ENCODE measurements around the gene FAM222B. TPM values are rescaled to one million over a fixed set of nuclear protein-coding genes. Genes with fewer than 3 reads are reported as not detected.

Gene FAM222B
- total and polyA plus RNA-seq, 9 of the 15 experiments (the other 6 are each of a cell fraction or from before 2014, with no cell fraction given): 4.0 to 34.6 (median 7.5) TPM

DNA sequence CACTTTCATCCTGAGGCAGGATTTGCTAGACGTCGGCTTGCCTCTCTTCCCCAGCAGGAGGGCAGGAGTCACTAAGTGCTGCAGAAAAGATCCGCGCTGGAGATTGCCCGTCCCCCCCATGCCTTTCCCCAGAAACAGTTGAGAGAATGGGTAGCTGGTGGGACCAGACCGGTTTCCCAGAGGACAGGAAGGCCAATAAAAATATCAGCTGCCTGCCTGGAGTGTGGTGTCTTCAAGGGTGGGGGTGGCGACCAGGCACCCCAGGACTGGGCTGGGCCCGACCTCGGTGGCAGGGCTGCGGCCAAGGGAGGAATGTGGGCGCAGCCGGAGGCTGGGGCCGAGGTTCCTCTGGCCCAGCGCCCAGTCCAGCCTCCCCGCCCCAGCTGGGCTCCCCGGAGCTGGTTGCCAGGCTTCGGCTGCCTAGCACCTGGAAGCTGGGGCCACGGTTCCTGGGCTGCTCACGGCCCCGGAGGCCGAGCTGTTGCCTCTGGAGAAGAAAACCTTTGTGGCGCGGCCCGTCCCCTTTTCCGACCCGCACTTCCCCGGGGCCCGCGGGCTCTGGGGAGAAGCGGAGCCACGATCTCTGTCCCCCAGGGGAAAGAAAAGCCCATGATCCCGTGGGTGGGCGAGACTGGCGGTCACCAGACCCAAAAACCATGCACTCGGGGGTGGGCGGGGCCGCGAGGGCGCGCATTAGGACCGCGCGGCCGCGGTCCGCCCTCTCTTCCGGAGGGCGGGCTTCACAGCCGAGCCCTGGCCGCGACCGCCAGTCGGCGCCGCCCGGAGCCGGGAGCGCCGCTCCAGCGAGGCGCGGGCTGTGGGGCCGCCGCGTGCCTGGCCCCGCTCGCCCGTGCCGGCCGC lies 99.1 kb downstream of the FAM222B start, which contains the start of gene TRAF4 (continued):
- TF ChIP-seq, protein P1, sequence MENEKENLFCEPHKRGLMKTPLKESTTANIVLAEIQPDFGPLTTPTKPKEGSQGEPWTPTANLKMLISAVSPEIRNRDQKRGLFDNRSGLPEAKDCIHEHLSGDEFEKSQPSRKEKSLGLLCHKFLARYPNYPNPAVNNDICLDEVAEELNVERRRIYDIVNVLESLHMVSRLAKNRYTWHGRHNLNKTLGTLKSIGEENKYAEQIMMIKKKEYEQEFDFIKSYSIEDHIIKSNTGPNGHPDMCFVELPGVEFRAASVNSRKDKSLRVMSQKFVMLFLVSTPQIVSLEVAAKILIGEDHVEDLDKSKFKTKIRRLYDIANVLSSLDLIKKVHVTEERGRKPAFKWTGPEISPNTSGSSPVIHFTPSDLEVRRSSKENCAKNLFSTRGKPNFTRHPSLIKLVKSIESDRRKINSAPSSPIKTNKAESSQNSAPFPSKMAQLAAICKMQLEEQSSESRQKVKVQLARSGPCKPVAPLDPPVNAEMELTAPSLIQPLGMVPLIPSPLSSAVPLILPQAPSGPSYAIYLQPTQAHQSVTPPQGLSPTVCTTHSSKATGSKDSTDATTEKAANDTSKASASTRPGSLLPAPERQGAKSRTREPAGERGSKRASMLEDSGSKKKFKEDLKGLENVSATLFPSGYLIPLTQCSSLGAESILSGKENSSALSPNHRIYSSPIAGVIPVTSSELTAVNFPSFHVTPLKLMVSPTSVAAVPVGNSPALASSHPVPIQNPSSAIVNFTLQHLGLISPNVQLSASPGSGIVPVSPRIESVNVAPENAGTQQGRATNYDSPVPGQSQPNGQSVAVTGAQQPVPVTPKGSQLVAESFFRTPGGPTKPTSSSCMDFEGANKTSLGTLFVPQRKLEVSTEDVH (IDR thresholded peaks at IDR 0.05; ENCODE audit: low read depth, partially characterized antibody): no peak
- TF ChIP-seq NRF1 (conservative IDR thresholded peaks at IDR 0.05 in 1 of 2, IDR thresholded peaks at IDR 0.05 in 1 of 2) (peak; percentile 37 to 53; a peak in 3 of 4 replicates), MBD2 (IDR thresholded peaks at IDR 0.05; ENCODE audit: borderline replicate concordance, low read depth) (peak; percentile 7; the same call in 1 of the 2 replicates), RBM14 (IDR thresholded peaks at IDR 0.05; ENCODE audit: borderline replicate concordance, insufficient read depth, low read depth, low read length) (0 out of 2 replicates have a peak, but pooled peaks have one; percentile 46), TEAD4 (IDR thresholded peaks at IDR 0.05; ENCODE audit: low read length) (peak; percentile 31; the same call in 1 of the 2 replicates), TEAD4 (CRISPR knock-in tag; IDR thresholded peaks at IDR 0.05; ENCODE audit: borderline replicate concordance) (no peak), RCOR1 (IDR thresholded peaks at IDR 0.05; ENCODE audit: borderline replicate concordance in 1 of 2, low read depth in 2 of 2, low read length in 2 of 2) (peak; percentile 6 to 68; a peak in 2 of 4 replicates), NR1H2 (CRISPR knock-in tag; IDR thresholded peaks at IDR 0.05) (no peak), ATF7 (IDR thresholded peaks at IDR 0.05) (peak; percentile 30; the same call in 1 of the 2 replicates), TAL1 (IDR thresholded peaks at IDR 0.05) (no peak), ARID4B (CRISPR knock-in tag; IDR thresholded peaks at IDR 0.05) (peak; percentile 72), EWSR1 (IDR thresholded peaks at IDR 0.05; ENCODE audit: borderline replicate concordance, low read depth, partially characterized antibody) (no peak), POLR2AphosphoS5 (IDR thresholded peaks at IDR 0.05; ENCODE audit: control insufficient read depth, insufficient read depth, low read depth, low read length) (peak; percentile 80), HOXB6 (CRISPR knock-in tag; IDR thresholded peaks at IDR 0.05; ENCODE audit: borderline replicate concordance) (no peak)
- TF ChIP-seq, protein P2, sequence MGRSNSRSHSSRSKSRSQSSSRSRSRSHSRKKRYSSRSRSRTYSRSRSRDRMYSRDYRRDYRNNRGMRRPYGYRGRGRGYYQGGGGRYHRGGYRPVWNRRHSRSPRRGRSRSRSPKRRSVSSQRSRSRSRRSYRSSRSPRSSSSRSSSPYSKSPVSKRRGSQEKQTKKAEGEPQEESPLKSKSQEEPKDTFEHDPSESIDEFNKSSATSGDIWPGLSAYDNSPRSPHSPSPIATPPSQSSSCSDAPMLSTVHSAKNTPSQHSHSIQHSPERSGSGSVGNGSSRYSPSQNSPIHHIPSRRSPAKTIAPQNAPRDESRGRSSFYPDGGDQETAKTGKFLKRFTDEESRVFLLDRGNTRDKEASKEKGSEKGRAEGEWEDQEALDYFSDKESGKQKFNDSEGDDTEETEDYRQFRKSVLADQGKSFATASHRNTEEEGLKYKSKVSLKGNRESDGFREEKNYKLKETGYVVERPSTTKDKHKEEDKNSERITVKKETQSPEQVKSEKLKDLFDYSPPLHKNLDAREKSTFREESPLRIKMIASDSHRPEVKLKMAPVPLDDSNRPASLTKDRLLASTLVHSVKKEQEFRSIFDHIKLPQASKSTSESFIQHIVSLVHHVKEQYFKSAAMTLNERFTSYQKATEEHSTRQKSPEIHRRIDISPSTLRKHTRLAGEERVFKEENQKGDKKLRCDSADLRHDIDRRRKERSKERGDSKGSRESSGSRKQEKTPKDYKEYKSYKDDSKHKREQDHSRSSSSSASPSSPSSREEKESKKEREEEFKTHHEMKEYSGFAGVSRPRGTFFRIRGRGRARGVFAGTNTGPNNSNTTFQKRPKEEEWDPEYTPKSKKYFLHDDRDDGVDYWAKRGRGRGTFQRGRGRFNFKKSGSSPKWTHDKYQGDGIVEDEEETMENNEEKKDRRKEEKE (IDR thresholded peaks at IDR 0.05; ENCODE audit: borderline replicate concordance in 1 of 2, control insufficient read depth in 1 of 2, low read depth in 2 of 2, low read length in 1 of 2): peak in 1 of 2 experiments; percentile 83; a peak in 2 of 4 replicates

Measured in K562 (cell line).